Erythroblast (primary cell): Measurements from ENCODE around the gene SF3B1.

ENCODE experiments used
- GATA1 ChIP-seq: IDR thresholded peaks from 2 replicates; pipeline ENCODE4 v1.6.1; 2011; ENCODE audit warnings: low read depth, mild to moderate bottlenecking, control low read depth, low read length, moderate library complexity
- POLR2A ChIP-seq: IDR thresholded peaks from 2 replicates; pipeline ENCODE4 v1.6.1; 2011; ENCODE audit warnings: mild to moderate bottlenecking, low read length

GRCh38 chr2:197431858-197432257, 3.0 kb downstream of the SF3B1 start:
- TF ChIP-seq POLR2A (no peak), GATA1 (no peak)
